ENCODE results near the gene PRSS21.

GRCh38 chr16:2860826-2861567 lies 44.0 kb downstream of the PRSS21 start:
- TF ChIP-seq ATF2 (CRISPR knock-in tag; IDR thresholded peaks at IDR 0.05; ENCODE audit: borderline replicate concordance, low read depth): no peak
- no peak for TF ChIP-seq CREB1 (CRISPR knock-in tag; IDR thresholded peaks at IDR 0.05)
- 0 out of 2 replicates have a peak, but pooled peaks have one; percentile 61 for TF ChIP-seq FOXP4 (CRISPR knock-in tag; IDR thresholded peaks at IDR 0.05)
- no peak for TF ChIP-seq GABPB1 (CRISPR knock-in tag; IDR thresholded peaks at IDR 0.05)
- TF ChIP-seq CTCF (IDR thresholded peaks at IDR 0.05): 0 out of 2 replicates have a peak, but pooled peaks have one; percentile 13
- TF ChIP-seq JUN (CRISPR knock-in tag; IDR thresholded peaks at IDR 0.05): no peak
- TF ChIP-seq ZNF263 (CRISPR knock-in tag; IDR thresholded peaks at IDR 0.05; ENCODE audit: low read depth): no peak
- no peak for TF ChIP-seq ZNF232 (CRISPR knock-in tag; IDR thresholded peaks at IDR 0.05)
- no peak for TF ChIP-seq NR1H2 (CRISPR knock-in tag; IDR thresholded peaks at IDR 0.05)
- TF ChIP-seq PRRX2 (CRISPR knock-in tag; IDR thresholded peaks at IDR 0.05): no peak

Data from WTC11 (cell line).